NCI-H526 (cell line): ENCODE results near the gene CCDC120.

ENCODE experiments used
- DNase-seq, 2 experiments: peaks; one replicate each; lab custom pipeline; 2025; lab: John Stamatoyannopoulos, UW

The CCDC120 gene

DNA sequence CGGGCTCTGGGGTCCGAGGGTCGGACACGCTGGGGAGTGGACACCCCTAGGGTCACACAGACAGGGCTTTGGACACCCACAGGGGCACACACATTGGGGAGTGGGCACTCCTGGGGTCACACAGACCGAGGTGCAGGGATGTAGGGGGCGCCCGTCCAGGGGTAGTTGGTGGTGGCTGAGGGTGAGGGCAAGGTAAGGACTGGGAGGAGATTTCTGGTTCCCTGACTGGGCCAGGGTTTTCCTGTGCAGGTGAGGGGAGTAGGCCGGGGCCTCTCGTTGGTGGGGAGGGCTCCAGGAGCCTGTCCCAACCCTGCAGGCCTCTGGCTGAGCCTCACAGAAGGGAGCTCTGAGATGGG is 42.8 kb downstream of the CCDC120 start:
- no peak for DNase-seq

- DNase-seq: no peak
Observed at GRCh38 chrX:49102190-49102589, 43.4 kb downstream of the CCDC120 start.

DNA sequence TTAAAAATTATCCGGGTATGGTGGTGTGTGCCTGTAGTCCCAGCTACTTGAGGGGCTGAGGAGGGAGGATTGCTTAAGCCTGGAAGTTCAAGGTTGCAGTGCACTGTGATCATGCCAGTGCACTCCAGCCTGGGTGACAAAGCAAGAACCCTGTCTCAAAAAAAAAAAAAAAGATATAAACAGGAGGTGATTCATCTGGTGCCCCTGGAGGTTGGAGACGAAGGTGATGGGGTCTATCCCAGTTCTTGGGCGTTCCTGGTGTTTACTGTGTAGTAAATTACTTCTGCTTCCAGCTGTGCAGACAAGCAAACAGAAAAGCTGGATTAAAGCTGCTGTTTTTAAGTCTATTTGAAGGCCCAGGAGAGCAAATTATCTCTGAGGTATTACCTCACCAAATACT is 44.8 kb downstream of the CCDC120 start:
- DNase-seq: no peak

DNA sequence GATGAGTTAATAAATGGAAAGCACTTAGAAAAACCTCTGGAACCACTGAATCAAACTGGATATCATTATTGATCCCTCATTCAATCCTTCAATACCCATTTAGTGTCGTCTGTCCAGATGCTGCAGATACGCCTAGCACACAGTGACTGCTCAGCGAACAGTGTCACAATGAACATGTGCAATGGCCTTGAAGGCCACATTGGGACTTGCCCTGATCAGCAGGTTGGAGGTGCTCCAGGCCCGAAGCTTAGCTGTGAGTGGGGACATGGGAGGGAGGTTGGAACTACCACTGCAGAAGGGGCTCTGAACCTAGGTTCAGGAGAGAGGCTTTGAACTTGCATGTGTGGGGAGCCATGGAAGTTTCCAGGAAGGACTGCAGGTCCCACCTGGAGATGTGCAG is 47.5 kb downstream of the CCDC120 start:
- no peak for DNase-seq

DNA sequence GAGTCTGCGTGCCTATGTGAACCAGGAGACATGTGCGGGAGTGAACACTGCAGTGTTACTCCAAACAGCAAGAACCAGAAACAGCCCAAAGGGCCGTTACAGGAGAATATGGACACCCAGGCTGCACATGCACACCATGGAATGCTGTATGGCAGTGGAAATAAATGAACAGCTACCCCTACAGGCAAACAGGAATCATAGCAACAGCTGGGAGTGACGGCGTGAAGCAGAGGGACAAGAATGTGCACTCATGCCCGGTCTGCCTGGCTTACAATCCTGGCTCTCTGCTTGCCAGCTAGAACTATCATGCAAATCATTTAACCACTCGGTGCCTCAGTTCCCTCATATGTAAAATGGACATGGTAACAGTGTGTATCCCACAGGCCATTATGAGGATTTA is 48.1 kb downstream of the CCDC120 start:
- peak in 1 of 2 experiments; percentile 57 for DNase-seq

GRCh38 chrX:49108641-49109040 is 49.8 kb downstream of the CCDC120 start:
- no peak for DNase-seq

GRCh38 chrX:49110417-49110816 is 51.6 kb downstream of the CCDC120 start:
- no peak for DNase-seq

DNA sequence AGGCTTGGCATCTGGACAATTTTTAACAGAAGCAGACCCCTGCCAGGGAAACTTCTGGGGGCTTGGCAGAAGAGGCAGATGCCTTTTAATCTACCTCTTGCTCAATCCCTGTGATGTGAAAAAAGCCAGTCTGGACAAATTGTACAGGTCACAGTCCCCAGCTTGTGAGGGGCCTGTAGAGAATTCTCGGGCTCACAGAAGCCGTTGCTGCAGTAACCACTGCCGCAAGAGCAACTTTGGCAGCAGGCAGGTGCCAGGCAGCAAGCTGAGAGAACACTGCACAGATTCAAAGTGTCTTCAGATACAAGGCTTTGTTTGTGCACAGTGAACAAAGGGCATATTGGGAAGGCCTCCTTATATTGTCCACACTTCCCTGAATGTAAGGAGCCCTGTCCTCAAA is 53.0 kb downstream of the CCDC120 start:
- DNase-seq: no peak

DNA sequence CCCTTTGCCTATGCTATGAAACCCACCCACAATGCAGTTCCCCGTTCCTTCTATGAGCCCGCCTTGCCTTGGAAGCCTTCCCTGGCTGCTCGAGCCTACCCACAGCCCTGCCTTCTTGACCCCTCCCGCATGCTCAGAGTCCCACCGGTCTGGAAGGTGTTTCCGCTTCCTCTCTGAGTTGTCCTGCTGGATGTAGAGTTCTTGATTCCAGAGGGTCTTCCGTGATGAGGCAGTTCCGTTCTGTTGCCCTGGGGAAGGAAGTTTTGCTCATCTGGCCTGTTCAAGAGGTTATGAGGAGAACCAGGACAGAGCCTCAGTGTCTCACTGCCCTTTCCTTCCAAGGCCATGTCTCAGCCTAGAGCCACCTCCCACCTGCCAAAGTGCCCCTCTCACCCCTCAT is 57.3 kb downstream of the CCDC120 start:
- no peak for DNase-seq

DNA sequence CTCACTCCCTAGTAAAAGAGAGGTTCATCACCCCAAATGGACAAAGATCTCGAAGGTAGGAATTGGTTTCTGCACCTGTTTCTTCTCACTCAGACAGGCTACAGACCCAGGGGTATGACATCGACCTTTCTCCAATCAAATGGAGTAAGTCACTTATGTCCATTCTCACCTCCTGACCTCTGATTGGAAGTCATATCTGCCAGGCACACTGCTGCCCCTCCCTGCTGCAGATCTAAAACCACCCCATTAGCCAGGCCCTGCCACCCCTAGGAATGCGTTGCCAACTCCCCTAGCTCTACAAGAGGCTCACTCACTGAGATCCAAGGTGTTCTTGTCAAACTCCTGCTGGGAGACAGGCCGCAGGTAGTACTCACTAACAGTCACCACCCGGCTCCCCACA is 57.9 kb downstream of the CCDC120 start:
- DNase-seq: no peak

DNA sequence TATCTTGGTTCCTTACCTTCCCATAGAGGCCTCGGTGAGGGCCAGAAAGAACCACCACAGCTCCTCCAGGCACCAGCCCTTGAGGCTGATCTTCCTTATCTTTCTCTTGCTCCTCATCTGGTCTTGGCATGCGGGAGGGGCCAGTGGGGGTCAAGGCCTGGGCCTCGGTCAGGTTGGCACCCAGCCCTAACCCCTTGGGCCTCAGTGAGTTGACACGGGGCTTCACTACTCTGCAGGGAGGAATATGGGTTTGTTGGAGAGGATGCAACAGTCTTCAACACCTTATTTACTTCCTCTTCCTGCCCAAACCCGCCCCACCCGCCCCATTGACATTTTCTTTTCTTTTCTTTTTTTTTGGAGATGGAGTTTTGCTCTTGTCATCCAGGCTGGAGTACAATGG is 58.8 kb downstream of the CCDC120 start:
- no peak for DNase-seq
